ENCODE measurements around the gene IMMP2L.

DNA sequence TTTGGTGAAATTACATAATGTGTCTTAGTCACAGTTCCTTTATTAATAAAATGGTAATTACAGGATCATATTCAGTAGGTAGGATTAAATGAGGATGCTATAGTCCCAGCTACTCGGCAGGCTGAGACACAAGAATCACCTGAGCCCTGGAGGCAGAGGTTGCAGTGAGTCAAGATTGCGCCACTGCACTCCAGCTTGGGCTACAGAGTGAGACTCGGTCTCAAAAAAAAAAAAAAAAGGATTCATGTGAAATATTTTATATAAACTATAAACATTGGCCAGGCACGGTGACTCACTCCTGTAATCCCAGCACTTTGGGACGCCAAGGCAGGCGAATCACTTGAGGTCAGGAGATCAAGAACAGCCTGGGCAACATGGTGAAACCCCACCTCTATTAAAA is 197.9 kb downstream of the IMMP2L start:
- TF ChIP-seq SP1 (IDR thresholded peaks at IDR 0.05) (no peak), ELF4 (IDR thresholded peaks at IDR 0.05) (no peak), FOXA1 (IDR thresholded peaks at IDR 0.05) (no peak), ARNT (IDR thresholded peaks at IDR 0.05) (no peak), SUZ12 (IDR thresholded peaks at IDR 0.05) (no peak)
